SU-DHL-6 (cell line): ENCODE data around the gene SPINK7.

Experiments used
- H2AFZ ChIP-seq: fragments of 200-600 bp; sonication (generic); 2 replicates; pipeline ENCODE4 v1.6.1; 2014; ENCODE audit warnings: low read depth, mild to moderate bottlenecking, moderate library complexity, mixed read lengths, antibody characterized with exemption, low read length; ENCODE audit not compliant: severe bottlenecking
- H3F3A ChIP-seq: fragments of 200-600 bp; shearing (Covaris generic); 2 replicates; pipeline ENCODE4 v1.6.0; 2016; ENCODE audit warnings: antibody characterized with exemption, mild to moderate bottlenecking; ENCODE audit not compliant: insufficient read depth
- H3K27ac ChIP-seq: fragments of 200-600 bp; sonication (generic); 2 replicates; pipeline ENCODE4 v1.5.1; 2016; ENCODE audit warnings: low read depth, mild to moderate bottlenecking, low read length, moderate library complexity, mixed read lengths
- H3K27me3 ChIP-seq: fragments of 200-600 bp; sonication (generic), shearing (Covaris generic); 2 replicates; pipeline ENCODE4 v1.6.0; 2014; ENCODE audit warnings: mild to moderate bottlenecking, low read length
- H3K36me3 ChIP-seq: fragments of 200-600 bp; sonication (generic); 2 replicates; pipeline ENCODE4 v1.6.1; 2014; ENCODE audit warnings: mild to moderate bottlenecking, low read length, mixed read lengths
- H3K4me2 ChIP-seq: fragments of 300-600, 200-600 bp; shearing (Covaris generic), sonication (generic); 2 replicates; pipeline ENCODE4 v1.6.0; 2014; ENCODE audit warnings: low read length, low read depth, mild to moderate bottlenecking; ENCODE audit not compliant: poor library complexity, severe bottlenecking
- H3K4me3 ChIP-seq: fragments of 200-600 bp; sonication (generic); 2 replicates; pipeline ENCODE4 v1.5.1; 2014; ENCODE audit warnings: antibody characterized with exemption, low read length, mild to moderate bottlenecking, mixed read lengths; ENCODE audit not compliant: insufficient read depth, poor library complexity, severe bottlenecking
- H3K79me2 ChIP-seq: fragments of 200-600 bp; sonication (generic); 2 replicates; pipeline ENCODE4 v1.6.1; 2014; ENCODE audit warnings: mild to moderate bottlenecking, low read length, moderate library complexity; ENCODE audit not compliant: insufficient read depth
- H3K9ac ChIP-seq: fragments of 200-600 bp; sonication (generic); 2 replicates; pipeline ENCODE4 v1.7.0; 2014; ENCODE audit warnings: mild to moderate bottlenecking, low read length
- H3K9me2 ChIP-seq: fragments of 200-600 bp; sonication (generic); replicated peaks from 2 replicates; pipeline ENCODE4 v1.6.1; 2014; ENCODE audit warnings: low read length; ENCODE audit not compliant: insufficient read depth
- H3K9me3 ChIP-seq: fragments of 200-600 bp; sonication (generic); 2 replicates; pipeline ENCODE4 v1.6.1; 2014; ENCODE audit warnings: low read length, mixed read lengths; ENCODE audit not compliant: insufficient read depth
- H4K20me1 ChIP-seq: fragments of 200-600 bp; sonication (generic); 2 replicates; pipeline ENCODE4 v1.6.1; 2014; ENCODE audit warnings: low read depth, mild to moderate bottlenecking, antibody characterized with exemption, low read length, moderate library complexity, mixed read lengths
- EZH2phosphoT487 ChIP-seq: fragments of 200-600 bp; sonication (generic), shearing (Covaris generic); conservative IDR thresholded peaks from 2 replicates; pipeline ENCODE4 v1.6.1; 2018; ENCODE audit warnings: mild to moderate bottlenecking, antibody characterized with exemption, low read length, moderate library complexity, mixed read lengths
- TF ChIP-seq, protein P1 (sequence below): fragments of 200-600 bp; sonication (generic); IDR thresholded peaks from one replicate; pipeline ENCODE4 v1.5.1; 2017; ENCODE audit warnings: antibody characterized with exemption, mild to moderate bottlenecking, low read length, moderate library complexity; ENCODE audit not compliant: insufficient read depth, poor library complexity, severe bottlenecking

SPINK7 gene

DNA sequence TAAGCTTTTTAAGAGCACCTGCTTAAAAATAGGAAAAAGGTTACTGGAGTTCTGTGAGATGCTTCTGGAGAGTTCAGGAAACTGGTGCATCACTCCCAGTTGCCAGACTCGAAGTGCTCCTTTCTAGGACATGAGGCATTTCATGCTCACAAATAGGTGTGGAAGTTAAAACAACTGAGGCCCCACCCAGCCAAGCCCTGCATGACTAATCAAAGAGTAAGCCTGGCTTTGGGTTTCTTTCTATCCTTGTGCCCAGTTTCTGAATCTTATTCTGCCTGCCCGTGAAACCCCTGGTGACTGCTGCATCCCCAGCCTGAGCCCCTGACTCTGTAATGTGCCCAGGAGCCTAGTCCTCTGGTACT lies 30.8 kb downstream of the SPINK7 start:
- no peak overlapping the region for H3K4me2 ChIP-seq

DNA sequence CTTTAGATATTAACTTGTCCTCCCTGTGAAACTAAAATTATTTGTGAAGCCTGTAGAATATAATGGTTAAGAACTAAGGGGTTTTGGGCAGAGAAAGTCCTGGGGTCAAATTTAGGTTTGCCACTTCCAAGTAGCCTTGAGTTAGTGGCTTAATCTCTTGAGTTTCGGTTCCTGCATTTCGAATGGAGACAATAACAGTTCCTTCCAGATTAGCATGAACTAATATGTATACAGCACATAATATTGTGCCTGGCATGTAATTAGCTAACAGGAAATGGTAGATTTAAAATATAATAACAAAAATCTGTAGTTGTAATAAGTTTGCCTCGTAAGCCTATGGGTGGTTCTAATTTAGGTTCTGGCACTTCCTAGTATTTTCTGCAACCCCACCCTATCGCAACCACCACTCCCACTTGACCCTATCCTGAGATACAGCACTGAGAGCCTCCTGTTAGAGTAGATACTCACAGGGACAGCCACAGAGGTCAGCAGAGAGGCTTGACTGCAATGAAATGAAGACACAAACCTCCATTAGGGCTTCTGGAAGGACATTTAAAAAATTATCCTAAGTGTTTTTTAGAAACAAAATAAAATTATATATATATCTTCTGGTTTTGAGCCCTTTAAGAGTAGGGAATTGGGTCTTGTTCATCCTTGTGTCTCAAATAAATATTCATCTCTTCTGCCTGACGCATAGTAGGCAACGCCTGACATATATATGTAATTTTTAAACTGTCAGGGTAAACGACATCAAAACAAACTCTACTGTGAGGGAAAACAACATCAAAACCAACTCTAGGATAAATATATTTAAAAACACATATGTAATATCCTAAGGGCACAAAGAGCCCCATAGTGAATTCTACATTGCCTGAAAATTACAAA lies 31.6 kb downstream of the SPINK7 start:
- Histone ChIP-seq H3K27ac (no peak overlapping the region), H3K4me3 (no peak overlapping the region), H3K9ac (no peak overlapping the region), H3K4me2 (no peak overlapping the region), H3K79me2 (no peaks in the 10 kb centered on the region), H3K9me2 (no peaks in the 10 kb centered on the region), H3K36me3 (no peaks in the 10 kb centered on the region), H4K20me1 (no peaks in the 10 kb centered on the region), H3K9me3 (no peaks in the 10 kb centered on the region), H2AFZ (no peak overlapping the region), H3F3A (no peaks in the 10 kb centered on the region), H3K27me3 (no peaks in the 10 kb centered on the region)
- TF ChIP-seq, protein P1, sequence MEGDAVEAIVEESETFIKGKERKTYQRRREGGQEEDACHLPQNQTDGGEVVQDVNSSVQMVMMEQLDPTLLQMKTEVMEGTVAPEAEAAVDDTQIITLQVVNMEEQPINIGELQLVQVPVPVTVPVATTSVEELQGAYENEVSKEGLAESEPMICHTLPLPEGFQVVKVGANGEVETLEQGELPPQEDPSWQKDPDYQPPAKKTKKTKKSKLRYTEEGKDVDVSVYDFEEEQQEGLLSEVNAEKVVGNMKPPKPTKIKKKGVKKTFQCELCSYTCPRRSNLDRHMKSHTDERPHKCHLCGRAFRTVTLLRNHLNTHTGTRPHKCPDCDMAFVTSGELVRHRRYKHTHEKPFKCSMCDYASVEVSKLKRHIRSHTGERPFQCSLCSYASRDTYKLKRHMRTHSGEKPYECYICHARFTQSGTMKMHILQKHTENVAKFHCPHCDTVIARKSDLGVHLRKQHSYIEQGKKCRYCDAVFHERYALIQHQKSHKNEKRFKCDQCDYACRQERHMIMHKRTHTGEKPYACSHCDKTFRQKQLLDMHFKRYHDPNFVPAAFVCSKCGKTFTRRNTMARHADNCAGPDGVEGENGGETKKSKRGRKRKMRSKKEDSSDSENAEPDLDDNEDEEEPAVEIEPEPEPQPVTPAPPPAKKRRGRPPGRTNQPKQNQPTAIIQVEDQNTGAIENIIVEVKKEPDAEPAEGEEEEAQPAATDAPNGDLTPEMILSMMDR: no peak
- TF ChIP-seq EZH2phosphoT487: no peak

More for the DNA sequence above, 30.8 kb downstream of the SPINK7 start:
- Histone ChIP-seq H3K4me3 (no peak overlapping the region), H3K27me3 (no peaks in the 10 kb centered on the region), H3K36me3 (no peaks in the 10 kb centered on the region), H2AFZ (no peak overlapping the region), H3F3A (no peaks in the 10 kb centered on the region), H3K27ac (no peak overlapping the region), H4K20me1 (no peaks in the 10 kb centered on the region), H3K79me2 (no peaks in the 10 kb centered on the region), H3K9ac (no peak overlapping the region), H3K9me3 (no peaks in the 10 kb centered on the region), H3K9me2 (no peaks in the 10 kb centered on the region)
- TF ChIP-seq EZH2phosphoT487: no peak
- TF ChIP-seq, protein P1: no peak

DNA sequence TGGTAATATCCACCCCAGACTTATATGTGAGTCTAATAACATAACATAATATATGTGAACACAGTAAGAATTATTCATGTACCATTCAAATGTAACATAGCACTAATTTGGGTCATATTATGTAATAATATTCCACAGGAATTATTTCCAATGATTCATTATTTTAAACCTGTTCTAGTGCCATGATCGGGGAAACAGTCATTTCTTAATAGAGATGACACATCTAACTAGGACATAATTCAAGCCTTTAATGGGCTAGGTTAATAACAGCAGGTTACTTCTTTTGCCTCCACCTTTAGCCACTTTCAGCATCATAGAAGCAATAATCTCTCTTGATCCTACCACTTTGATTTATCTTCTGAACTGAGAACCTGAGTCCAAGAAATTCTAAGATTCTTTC lies 35.5 kb downstream of the SPINK7 start:
- Histone ChIP-seq H4K20me1 (no peaks in the 10 kb centered on the region), H3K27ac (no peak overlapping the region), H3K4me3 (no peak overlapping the region), H2AFZ (no peak overlapping the region), H3K9me3 (no peaks in the 10 kb centered on the region), H3K9me2 (no peaks in the 10 kb centered on the region), H3K9ac (no peak overlapping the region), H3F3A (no peaks in the 10 kb centered on the region), H3K36me3 (no peaks in the 10 kb centered on the region), H3K27me3 (no peaks in the 10 kb centered on the region), H3K4me2 (no peak overlapping the region), H3K79me2 (no peaks in the 10 kb centered on the region)
- no peak for TF ChIP-seq EZH2phosphoT487
- TF ChIP-seq, protein P1: no peak
